Parathyroid adenoma (tissue), 2 donors: Measurements from ENCODE around the gene ZRANB1.

Experiments used
- H2AFZ ChIP-seq: fragments of 300-600 bp; sonication (generic); one replicate; pipeline ENCODE4 v1.7.0; 2017; ENCODE audit warnings: antibody characterized with exemption, mild to moderate bottlenecking
- H3K27ac ChIP-seq: fragments of 300-600 bp; sonication (generic); one replicate; pipeline ENCODE4 v1.7.0; 2017
- H3K27me3 ChIP-seq: fragments of 300-600 bp; sonication (generic); one replicate; pipeline ENCODE4 v1.7.0; 2017; ENCODE audit warnings: low read length; ENCODE audit not compliant: control insufficient read depth, insufficient read depth
- H3K36me3 ChIP-seq: fragments of 300-600 bp; sonication (generic); one replicate; pipeline ENCODE4 v1.7.0; 2017; ENCODE audit warnings: low read length; ENCODE audit not compliant: control insufficient read depth, insufficient read depth
- H3K4me1 ChIP-seq: fragments of 300-600 bp; sonication (generic); one replicate; pipeline ENCODE4 v1.7.0; 2017; ENCODE audit warnings: control low read depth
- H3K4me2 ChIP-seq: fragments of 300-600 bp; sonication (generic); one replicate; pipeline ENCODE4 v1.7.0; 2017; ENCODE audit warnings: low read length
- H3K4me3 ChIP-seq: fragments of 300-600 bp; sonication (generic); one replicate; pipeline ENCODE4 v1.7.0; 2017; ENCODE audit warnings: low read depth, low read length
- H3K79me2 ChIP-seq: fragments of 300-600 bp; sonication (generic); one replicate; pipeline ENCODE4 v1.7.0; 2017; ENCODE audit warnings: control low read depth
- H3K9ac ChIP-seq: fragments of 300-600 bp; sonication (generic); one replicate; pipeline ENCODE4 v1.7.0; 2017; ENCODE audit warnings: mild to moderate bottlenecking
- H3K9me3 ChIP-seq: fragments of 300-600 bp; sonication (generic); one replicate; pipeline ENCODE4 v1.7.0; 2017; ENCODE audit warnings: low read length; ENCODE audit not compliant: control insufficient read depth
- TF ChIP-seq, protein P1 (sequence below): fragments of 300-600 bp; sonication (generic); IDR thresholded peaks from one replicate; pipeline ENCODE4 v1.7.0; 2017; ENCODE audit warnings: antibody characterized with exemption, mild to moderate bottlenecking
- donor health status: primary hyperparathyroidism.

The ZRANB1 gene

DNA sequence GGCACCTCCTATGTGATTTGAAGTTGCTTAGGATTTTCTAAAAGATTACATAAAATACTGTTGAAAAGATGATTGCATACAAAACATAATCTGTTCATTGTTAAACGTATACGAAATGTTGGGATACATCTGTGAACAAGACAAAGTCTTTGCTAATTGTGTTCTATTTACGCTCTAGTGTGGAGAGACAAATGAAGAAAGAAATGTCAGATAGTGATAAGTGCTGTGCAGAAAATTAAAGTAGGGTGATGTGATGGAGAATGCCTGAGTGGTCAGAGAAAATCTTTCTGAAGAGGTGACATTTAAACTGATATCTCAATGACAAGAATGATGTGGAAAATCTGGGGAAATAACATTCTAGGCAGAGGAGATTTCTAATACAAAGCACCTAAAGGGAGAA is 13.4 kb upstream of the ZRANB1 start:
- Histone ChIP-seq H3K27ac (no peak overlapping the region), H2AFZ (no peak overlapping the region), H3K9me3 (no peaks in the 10 kb centered on the region), H3K4me3 (no peak overlapping the region), H3K9ac (no peak overlapping the region), H3K27me3 (no peaks in the 10 kb centered on the region), H3K4me2 (no peak overlapping the region), H3K4me1 (peaks cover 3% of the 10 kb centered on the region), H3K36me3 (no peaks in the 10 kb centered on the region), H3K79me2 (peaks cover 85% of the 10 kb centered on the region)
- TF ChIP-seq, protein P1, sequence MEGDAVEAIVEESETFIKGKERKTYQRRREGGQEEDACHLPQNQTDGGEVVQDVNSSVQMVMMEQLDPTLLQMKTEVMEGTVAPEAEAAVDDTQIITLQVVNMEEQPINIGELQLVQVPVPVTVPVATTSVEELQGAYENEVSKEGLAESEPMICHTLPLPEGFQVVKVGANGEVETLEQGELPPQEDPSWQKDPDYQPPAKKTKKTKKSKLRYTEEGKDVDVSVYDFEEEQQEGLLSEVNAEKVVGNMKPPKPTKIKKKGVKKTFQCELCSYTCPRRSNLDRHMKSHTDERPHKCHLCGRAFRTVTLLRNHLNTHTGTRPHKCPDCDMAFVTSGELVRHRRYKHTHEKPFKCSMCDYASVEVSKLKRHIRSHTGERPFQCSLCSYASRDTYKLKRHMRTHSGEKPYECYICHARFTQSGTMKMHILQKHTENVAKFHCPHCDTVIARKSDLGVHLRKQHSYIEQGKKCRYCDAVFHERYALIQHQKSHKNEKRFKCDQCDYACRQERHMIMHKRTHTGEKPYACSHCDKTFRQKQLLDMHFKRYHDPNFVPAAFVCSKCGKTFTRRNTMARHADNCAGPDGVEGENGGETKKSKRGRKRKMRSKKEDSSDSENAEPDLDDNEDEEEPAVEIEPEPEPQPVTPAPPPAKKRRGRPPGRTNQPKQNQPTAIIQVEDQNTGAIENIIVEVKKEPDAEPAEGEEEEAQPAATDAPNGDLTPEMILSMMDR: no peak

DNA sequence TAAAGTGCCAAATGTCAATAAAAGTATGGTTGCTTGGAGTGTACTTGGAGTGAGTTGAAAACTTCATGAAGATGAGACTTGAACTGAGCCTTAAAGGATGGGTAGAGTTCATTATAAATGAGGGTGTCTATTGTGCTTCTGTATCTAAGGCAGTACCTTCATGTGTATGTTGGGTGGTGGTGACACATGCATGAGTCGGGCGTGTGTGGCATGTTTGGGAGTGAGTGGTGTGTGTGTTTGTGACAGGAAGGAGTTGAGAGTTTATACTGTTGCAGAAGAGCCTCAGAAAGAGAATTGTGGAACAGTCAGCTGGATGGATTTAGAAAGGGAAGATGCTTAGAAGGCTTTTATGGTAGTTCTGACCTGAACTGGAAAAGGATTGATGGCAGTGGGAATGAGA is 6.0 kb upstream of the ZRANB1 start:
- TF ChIP-seq, protein P1: no peak
- H3K27ac ChIP-seq: no peak overlapping the region

DNA sequence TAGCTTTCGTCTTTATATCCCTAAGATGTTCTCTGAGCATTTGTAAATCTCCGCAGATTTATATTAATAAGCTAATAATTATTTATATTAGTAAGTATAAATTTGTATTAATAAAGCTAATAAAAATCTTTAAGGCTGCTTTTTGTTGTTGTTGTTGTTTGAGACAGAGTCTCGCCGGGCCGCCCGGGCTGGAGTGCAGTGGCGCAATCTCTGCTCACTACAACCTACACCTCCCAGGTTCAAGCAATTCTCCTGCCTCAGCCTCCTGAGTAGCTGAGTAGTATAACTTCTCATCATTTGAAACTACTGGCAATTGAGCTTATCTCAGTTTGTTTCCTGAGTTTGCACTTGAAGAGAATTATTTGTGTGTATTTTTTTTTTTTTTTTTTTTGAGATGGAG is 5.1 kb upstream of the ZRANB1 start:
- Histone ChIP-seq H3K36me3 (no peaks in the 10 kb centered on the region), H3K9ac (no peak overlapping the region), H3K4me1 (peaks cover 11% of the 10 kb centered on the region), H3K4me2 (no peak overlapping the region), H3K4me3 (no peak overlapping the region), H3K79me2 (peaks cover 63% of the 10 kb centered on the region), H3K27me3 (no peaks in the 10 kb centered on the region), H2AFZ (no peak overlapping the region), H3K27ac (no peak overlapping the region), H3K9me3 (no peaks in the 10 kb centered on the region)
- TF ChIP-seq, protein P1: no peak

More for the DNA sequence above, 6.0 kb upstream of the ZRANB1 start:
- H3K27me3 ChIP-seq: no peaks in the 10 kb centered on the region
- H2AFZ ChIP-seq: no peak overlapping the region
- H3K4me2 ChIP-seq: no peak overlapping the region
- peaks cover 11% of the 10 kb centered on the region for H3K4me1 ChIP-seq
- no peaks in the 10 kb centered on the region for H3K9me3 ChIP-seq
- H3K9ac ChIP-seq: no peak overlapping the region
- peaks cover 66% of the 10 kb centered on the region for H3K79me2 ChIP-seq
- no peak overlapping the region for H3K4me3 ChIP-seq
- no peaks in the 10 kb centered on the region for H3K36me3 ChIP-seq

DNA sequence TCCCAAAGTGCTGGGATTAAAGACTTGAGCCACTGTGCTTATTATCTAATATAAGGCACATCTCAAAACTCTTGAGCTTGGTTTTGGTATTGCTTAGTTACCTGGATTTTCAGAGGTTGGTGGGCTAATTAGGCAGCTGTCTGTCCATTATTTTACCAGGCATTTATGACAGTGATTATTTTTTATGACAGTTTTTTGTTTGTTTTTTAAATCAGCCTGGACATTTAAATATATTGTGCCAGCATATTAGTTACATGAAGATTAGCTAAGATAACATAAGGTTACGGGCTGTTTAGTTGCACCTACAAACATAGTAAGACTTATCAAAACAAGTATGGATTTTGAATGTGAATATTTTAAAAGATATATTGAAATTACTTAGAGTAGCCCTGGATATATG is 2.6 kb upstream of the ZRANB1 start:
- Histone ChIP-seq H3K27me3 (no peaks in the 10 kb centered on the region), H3K4me2 (no peak overlapping the region), H3K4me3 (no peak overlapping the region), H3K9me3 (no peaks in the 10 kb centered on the region), H3K4me1 (peaks cover 8% of the 10 kb centered on the region), H3K79me2 (peaks cover 54% of the 10 kb centered on the region), H2AFZ (no peak overlapping the region), H3K36me3 (no peaks in the 10 kb centered on the region), H3K9ac (no peak overlapping the region), H3K27ac (no peak overlapping the region)
- TF ChIP-seq, protein P1: no peak

DNA sequence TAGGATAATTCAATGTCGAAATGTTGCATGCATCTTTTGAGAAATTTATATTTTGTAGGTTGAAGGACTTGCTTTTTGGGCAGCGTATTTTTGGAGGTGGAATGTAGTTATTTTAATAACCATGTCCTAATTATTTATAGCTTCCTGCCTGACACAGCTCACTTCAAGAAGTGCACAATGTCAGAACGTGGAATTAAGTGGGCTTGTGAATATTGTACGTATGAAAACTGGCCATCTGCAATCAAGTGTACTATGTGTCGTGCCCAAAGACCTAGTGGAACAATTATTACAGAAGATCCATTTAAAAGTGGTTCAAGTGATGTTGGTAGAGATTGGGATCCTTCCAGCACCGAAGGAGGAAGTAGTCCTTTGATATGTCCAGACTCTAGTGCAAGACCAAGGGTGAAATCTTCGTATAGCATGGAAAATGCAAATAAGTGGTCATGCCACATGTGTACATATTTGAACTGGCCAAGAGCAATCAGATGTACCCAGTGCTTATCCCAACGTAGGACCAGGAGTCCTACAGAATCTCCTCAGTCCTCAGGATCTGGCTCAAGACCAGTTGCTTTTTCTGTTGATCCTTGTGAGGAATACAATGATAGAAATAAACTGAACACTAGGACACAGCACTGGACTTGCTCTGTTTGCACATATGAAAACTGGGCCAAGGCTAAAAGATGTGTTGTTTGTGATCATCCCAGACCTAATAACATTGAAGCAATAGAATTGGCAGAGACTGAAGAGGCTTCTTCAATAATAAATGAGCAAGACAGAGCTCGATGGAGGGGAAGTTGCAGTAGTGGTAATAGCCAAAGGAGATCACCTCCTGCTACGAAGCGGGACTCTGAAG is 620 bp downstream of the ZRANB1 start:
- H3K27ac ChIP-seq: no peak overlapping the region
- H3K9ac ChIP-seq: no peak overlapping the region
- H3K4me2 ChIP-seq: no peak overlapping the region
- H3K4me3 ChIP-seq: no peak overlapping the region
- no peaks in the 10 kb centered on the region for H3K36me3 ChIP-seq
- no peaks in the 10 kb centered on the region for H3K27me3 ChIP-seq
- peaks cover 3% of the 10 kb centered on the region for H3K4me1 ChIP-seq
- TF ChIP-seq, protein P1: no peak
- peaks cover 39% of the 10 kb centered on the region for H3K79me2 ChIP-seq
- no peak overlapping the region for H2AFZ ChIP-seq
- no peaks in the 10 kb centered on the region for H3K9me3 ChIP-seq
